Middle frontal gyrus (tissue), 1 donor: ENCODE results near the gene EED.

Experiments used
- DNase-seq: peaks from one replicate; pipeline ENCODE4 v3.0.0-alpha.2; 2015; ENCODE audit warnings: low spot score; ENCODE audit errors: extremely low spot score

EED gene

DNA sequence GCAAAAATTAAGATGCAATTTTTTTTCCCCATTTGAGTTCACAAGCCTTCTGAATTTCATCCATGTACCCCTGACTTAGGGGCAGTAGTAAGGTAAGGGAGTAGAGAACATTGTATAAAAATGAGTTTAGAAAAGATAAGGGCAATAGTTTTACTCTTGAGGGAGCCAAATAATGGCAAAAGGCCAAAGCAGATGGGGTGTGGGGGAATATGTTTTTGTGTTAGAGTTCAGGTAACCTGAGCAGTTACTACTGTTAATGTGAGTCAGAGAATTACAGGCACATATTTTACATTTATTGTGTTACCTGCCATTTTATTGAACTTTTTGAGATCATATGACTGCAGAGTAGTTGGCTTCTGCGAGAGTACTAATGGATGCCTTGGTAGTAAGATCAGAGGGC lies 3.1 kb downstream of the EED start:
- DNase-seq, result no peak

GRCh38 chr11:86248609-86249008 lies 4.1 kb downstream of the EED start:
- no peak for DNase-seq

- DNase-seq, result no peak
Measured at GRCh38 chr11:86249307-86250098, 5.0 kb downstream of the EED start.

DNA sequence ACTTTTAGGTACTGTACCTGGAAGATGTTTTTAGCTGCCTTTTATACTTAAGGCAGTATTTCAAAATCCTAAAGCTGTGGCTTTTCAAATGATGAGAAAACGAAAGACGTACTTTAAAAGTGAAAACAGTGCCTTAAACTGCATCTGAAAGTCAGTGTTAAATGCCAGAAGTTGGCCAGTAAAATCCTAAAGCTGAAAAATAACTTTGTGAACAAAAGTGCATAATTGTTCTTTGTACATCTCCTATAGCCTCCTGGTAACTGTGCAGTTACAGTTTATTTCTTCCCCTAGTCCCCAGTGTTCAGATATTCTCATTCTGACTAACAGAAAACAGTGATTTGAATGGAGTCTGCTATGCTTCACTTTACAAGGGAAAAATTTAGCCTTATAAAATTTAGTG lies 6.8 kb downstream of the EED start:
- no peak for DNase-seq

- no peak for DNase-seq
Measured at GRCh38 chr11:86255896-86256295, 11.3 kb downstream of the EED start.

DNA sequence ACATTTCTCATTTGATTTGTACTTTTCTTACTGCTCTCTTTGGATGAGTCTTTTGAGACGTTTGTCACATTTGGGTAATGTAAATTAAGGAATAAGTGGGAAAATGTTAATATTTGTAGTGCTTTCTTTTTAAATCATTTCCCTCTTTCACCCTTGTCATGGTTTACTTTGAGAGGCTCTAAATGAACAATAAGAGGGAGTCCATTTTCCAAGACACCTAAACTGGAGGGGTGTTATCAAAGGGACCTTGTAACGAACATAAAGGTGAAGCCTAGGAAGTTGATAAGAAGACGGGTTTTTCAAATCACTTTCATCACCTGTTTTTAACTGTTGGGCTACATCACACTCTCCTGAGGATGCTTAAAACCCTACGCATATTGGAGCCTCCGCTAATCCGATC lies 12.1 kb downstream of the EED start:
- no peak for DNase-seq

DNA sequence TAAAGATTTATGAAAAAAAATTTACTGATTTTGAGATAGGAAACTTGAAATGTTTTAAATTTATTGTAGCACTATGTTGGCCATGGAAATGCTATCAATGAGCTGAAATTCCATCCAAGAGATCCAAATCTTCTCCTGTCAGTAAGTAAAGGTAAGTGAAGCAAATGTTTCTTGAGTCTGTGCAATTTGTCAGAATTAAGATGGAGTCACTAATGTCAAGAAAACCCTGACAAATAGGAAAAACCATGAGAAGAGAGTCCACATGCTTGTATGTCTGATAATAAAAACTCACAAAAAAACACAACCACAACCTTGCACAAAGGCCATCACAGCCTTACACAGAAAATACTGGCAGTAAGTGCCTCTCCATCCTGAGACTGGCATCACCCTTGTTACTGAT lies 12.9 kb downstream of the EED start:
- DNase-seq, result no peak

DNA sequence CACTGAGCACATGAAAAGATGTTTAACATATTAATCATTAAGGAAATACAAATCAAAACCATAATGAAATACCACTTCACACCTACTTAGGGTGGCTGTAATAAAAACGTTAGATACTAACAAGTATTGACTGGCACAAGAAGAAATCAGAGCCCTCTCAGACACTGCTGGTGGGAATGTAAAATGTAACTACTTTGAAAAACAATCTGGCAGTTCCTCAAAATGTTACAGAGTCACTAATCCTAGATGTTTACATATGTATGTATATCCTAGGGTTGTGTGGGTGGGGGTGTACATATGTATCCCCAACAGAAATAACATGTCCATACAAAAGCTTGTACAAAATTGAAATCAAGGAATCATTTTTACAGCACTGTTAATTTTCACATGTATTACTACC lies 15.2 kb downstream of the EED start:
- DNase-seq, result no peak

GRCh38 chr11:86261328-86261727 lies 16.8 kb downstream of the EED start:
- DNase-seq, result no peak

DNA sequence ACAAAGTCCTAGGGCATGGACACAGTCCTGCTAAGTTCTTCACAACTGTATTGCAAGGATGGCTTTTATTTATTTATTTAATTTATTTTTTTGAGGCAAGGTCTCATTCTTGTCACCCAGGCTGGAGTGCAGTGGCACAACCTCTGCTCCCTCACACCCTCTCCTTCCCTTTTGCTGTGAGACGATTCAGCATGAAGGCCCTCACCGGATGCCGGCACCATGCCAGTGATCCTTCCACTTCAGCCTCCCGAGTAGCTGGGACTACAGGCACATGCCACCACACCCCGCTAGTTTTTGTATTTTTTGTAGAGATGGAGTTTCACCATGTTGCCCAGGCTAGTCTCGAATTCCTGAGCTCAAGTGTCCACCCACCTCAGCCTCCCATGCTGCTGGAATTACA lies 17.8 kb downstream of the EED start:
- no peak for DNase-seq

DNA sequence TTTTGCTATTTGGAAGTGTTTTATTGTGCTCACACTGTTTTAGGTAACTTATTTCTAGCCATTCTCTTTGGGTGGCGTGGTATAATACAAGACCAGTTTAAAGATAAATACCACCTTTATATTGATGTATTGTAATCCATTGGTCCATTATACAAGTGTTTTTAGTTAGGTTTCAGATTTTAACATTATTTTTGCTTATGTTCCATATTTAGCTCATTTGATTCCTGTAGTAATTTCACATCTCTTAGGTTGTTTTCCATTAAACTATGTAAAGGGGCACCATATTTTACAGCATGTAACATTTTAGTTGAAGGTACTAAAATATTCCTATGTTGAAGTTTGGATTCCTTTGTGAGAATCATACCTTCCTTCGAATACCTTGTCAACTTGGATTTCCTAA lies 20.1 kb downstream of the EED start:
- DNase-seq, result no peak

DNA sequence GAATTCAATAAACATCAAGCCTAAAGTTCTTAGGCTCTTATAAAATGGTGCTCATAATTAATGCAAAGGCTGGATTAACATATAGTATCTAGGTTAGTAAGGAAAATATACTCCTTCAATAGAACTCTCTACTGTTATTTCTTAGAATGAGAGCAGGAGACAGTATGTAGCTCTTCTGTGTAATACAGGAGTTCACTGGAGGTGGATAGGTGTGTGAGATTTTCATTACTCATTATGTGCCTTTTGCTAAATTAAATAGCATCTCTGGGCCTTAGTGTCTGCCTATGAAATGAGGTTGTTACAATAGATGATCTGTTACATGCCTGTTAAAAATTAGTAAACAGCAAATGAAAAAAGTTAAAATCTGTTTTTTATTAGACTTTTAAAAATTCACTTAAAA lies 20.6 kb downstream of the EED start:
- DNase-seq, result no peak

- no peak for DNase-seq
Measured at GRCh38 chr11:86269645-86270044, 25.1 kb downstream of the EED start.

- no peak for DNase-seq
Measured at GRCh38 chr11:86274503-86274902, 29.9 kb downstream of the EED start.

DNA sequence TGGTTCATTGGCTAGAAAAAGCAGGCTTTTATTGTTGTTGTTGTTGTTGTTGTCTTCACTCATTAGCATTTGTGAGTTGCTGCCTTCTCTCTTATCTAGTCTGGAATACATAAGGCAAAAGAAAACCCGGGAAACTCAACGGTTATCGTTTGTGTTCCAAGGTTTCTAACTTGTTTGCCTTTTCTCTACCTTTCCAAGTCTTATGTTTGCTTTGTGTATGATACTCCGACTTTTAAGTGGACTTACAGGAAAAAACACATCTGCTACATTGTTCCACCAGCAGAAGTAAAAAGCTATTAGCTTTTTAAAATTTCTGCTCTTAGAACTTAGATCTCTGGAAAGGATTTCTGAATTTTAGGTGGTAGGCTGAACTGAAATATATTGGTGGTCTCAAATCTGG lies 30.4 kb downstream of the EED start:
- DNase-seq, result no peak

DNA sequence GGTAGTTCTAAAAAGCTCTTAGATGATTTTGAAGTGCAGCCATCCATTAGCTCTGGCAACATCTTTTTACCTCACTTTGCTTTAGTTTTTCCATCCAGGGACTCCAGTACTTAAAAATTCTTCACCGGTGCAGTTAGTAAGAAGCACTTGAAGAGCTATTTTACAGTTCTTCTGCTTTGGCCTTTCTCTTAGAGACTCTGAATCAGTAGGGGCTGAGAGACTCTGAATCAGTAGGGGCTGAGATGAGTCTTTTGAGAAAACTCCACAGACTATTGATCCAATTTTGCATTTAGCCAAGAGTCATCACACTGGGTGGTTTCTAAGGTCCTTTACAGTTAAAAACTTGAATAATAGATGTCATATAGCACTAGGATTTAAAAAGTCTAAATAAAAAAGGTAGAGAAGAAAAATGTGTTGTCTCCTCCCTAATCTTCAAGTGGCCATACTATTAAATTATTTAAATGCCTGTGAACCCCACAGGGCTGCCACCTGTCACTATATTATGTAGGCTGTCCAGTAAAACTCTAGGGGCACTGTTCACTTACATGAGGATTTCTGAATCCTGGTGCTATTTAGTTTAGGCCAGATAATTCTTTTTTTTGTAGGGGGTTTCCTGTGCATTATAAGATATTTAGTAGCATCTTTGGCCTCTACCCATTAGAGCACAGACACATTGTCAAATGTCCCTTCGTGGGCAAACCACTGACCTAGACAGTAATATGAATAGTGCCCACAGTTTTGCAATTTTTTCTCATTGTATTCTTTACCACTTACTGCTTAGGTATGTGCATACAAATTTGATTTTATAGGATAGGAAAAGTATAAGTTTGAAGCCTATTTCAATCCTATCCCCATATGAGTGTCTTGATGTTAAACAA lies 31.2 kb downstream of the EED start:
- DNase-seq, result no peak

DNA sequence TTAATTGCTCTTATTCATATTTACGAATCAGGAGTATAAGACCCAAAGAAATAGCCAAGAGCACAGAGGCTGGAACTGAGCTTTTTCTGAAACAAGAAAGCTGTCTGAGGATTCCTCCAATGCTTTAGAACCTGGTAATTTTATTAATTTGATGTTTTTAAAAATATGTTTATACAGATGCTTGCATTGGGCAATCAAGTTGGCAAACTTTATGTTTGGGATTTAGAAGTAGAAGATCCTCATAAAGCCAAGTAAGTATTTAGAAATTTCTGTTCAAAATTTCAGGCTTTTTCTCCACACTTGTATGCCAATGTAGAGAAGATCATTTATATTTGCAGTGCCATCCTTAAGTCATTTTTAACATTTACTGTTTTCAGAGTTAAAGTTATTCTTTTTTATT lies 33.2 kb downstream of the EED start:
- no peak for DNase-seq

GRCh38 chr11:86278226-86278625 lies 33.7 kb downstream of the EED start:
- DNase-seq, result no peak

DNA sequence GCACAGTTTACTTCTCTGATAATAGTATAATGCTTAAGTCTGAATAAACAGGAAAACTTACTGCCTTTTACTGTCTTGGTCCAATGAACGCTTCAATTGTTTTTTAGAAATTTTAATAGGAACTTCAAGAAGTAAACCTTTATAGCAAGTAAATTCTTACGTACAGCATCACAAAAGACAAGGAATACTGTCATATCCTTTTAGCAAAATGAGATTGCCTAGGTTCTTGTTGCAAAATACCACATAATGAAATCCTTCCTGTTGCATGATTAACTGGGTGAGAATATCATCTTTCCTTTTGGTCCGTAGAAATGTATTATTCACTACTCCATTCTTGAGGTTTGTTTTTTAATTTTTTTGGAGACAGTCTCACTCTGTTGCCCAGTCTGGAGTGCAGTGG lies 35.2 kb downstream of the EED start:
- DNase-seq, result no peak

DNA sequence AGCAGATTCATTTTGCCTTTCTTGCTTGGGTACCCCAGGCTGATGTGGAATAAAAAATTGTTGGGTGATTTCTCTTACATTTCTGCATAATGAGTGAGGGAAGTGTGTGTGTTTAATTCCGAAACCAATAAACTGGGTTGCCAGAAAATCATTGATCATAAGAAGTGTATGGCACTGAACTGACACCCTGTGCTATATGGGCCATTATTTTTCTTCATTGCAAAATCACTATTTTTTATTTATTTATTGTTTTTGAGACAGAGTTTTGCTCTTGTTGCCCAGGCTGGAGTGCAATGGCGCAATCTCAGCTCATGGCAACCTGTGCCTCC lies 42.9 kb downstream of the EED start:
- no peak for DNase-seq

DNA sequence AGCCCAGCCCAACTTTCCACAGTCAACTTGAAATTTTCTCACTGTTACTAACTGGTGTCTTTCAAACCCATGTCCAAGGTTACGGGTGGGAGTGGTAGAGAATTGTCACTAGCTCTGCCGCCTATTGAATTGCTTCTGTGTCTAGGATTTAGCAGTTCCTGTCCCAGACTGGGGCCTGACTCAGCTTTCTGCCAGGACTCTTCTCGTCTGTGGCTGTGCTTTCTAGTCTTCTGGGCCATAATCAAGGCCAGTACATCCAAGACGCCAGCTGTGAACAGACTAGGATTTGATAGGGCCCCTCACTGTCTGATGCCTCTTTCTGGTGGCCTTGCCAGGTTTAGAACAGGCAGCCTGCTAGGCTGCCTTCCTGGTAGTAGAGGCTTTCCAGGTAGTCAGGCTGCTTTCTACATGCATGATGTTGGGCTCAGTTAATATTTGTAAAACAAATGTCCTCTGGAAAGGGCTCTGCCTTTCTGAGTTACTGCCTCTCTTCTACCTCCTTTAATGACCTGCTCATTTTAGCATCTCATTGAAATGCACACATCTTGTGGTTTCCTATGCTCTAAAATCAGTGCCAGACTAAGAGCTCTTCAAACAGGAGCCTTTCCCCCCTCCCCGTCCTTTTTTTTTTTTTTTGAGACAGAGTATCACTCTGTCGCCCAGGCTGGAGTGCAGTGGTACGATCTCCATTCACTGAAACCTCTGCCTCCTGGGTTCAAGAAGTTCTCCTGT lies 44.4 kb downstream of the EED start:
- DNase-seq, result no peak
